GM18519 (cell line): Measurements from ENCODE around the gene HYAL2.

ENCODE experiments used
- ATAC-seq: cut with Tn5 transposase; IDR thresholded peaks from one replicate; pipeline ENCODE4 v1.9.1; 2021; ENCODE audit warnings: mild to moderate bottlenecking, moderate library complexity; ENCODE audit not compliant: unreplicated experiment, low FRiP score

HYAL2 gene, protein sequence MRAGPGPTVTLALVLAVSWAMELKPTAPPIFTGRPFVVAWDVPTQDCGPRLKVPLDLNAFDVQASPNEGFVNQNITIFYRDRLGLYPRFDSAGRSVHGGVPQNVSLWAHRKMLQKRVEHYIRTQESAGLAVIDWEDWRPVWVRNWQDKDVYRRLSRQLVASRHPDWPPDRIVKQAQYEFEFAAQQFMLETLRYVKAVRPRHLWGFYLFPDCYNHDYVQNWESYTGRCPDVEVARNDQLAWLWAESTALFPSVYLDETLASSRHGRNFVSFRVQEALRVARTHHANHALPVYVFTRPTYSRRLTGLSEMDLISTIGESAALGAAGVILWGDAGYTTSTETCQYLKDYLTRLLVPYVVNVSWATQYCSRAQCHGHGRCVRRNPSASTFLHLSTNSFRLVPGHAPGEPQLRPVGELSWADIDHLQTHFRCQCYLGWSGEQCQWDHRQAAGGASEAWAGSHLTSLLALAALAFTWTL

GRCh38 chr3:50322386-50323091, at the start of gene HYAL2:
TSS of gene HYAL2 (minus strand) at chr3:50322745. CDS start at chr3:50320489, 2,256 bp downstream.
- ATAC-seq, result no peak

DNA sequence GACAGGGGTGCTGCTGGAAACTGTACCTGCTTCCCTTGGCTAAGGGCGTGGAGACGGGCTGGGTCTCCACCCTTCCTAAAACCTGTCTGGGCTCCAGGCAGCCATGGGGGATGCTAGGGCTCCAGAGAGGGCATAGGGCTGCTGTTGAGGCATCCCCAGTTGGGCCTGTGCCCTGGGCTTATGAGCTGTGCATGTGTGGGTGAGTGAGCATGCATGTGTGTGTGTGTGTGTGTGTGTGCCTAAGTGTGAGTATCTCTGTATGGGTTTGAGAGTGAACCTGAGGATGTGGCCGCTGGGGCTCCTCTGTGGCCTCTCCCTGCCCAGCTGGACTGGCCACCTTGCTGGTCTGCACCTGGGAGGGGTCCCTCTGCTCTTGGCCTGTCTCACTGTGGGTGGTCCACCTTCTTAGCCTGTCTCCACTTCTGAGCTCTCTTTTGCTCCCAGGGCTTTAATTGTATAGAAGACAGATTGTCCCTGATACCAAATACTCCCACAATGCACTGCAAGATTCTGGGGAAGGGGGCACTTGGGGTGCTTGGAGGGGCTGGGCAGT, 48.7 kb upstream of the HYAL2 start:
- ATAC-seq, result no peak

GRCh38 chr3:50370594-50370993, 48.0 kb upstream of the HYAL2 start:
- ATAC-seq, result no peak

- no peak for ATAC-seq
Observed at GRCh38 chr3:50369012-50369670, 46.6 kb upstream of the HYAL2 start.

DNA sequence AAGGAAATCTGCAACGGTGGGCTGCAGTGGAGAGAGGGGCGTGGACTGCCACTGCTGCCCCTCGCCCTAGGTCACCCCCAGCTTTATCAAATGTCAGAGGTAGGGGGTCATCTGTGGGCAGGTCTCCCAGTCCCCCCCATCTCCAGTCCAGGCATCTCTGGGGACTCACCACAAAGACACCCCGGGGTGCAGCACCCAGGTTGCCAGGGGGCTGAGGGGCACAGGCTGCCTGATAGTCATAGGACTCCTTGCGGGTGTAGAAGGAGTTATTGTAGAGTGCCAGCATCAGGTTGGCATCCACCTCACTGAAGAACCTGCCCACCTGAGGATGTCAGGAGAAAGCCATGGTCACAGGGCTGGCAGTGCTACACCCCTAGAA, 43.3 kb upstream of the HYAL2 start:
- no peak for ATAC-seq

DNA sequence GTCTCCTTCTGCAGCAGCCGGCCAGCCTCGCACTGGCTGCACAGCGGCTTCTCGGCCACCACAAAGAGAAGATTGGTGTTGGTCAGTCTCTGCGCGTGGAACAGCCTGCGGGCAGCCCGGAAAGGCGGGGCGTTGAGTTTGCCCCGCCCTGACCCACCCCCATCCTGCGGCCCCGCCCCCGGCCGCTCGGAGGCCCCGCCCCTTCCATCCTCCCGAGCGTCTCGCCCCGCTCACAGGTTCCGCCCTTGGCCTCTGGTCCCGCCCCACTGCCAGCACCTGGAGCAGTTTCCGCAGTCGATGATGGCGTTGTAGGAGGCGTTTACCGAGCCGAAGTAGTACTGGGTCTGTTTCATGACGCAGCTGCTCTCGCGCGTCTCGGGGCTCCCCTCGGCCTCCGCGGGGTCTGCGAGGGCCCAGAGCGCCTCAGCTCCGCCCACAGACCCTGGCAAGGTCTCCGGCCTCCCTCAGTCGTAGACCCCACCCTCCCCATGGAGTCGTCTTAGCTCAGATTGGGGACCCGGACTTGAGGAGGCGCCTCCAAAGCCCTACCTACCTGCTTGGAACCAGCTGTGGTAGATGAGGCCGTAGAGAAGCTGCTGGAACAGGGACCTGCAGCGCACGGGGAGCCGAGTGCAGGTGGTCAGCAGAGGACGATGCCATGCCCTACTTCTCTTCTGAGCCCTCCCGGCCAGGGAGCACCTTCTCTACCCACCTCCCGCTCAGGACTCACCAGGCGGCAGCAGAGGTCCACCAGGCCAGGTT, 42.7 kb upstream of the HYAL2 start:
- peak; percentile 68 for ATAC-seq

- ATAC-seq, result no peak
Observed at GRCh38 chr3:50364573-50365079, 42.1 kb upstream of the HYAL2 start.

GRCh38 chr3:50359760-50360110, 37.2 kb upstream of the HYAL2 start:
- no peak for ATAC-seq

DNA sequence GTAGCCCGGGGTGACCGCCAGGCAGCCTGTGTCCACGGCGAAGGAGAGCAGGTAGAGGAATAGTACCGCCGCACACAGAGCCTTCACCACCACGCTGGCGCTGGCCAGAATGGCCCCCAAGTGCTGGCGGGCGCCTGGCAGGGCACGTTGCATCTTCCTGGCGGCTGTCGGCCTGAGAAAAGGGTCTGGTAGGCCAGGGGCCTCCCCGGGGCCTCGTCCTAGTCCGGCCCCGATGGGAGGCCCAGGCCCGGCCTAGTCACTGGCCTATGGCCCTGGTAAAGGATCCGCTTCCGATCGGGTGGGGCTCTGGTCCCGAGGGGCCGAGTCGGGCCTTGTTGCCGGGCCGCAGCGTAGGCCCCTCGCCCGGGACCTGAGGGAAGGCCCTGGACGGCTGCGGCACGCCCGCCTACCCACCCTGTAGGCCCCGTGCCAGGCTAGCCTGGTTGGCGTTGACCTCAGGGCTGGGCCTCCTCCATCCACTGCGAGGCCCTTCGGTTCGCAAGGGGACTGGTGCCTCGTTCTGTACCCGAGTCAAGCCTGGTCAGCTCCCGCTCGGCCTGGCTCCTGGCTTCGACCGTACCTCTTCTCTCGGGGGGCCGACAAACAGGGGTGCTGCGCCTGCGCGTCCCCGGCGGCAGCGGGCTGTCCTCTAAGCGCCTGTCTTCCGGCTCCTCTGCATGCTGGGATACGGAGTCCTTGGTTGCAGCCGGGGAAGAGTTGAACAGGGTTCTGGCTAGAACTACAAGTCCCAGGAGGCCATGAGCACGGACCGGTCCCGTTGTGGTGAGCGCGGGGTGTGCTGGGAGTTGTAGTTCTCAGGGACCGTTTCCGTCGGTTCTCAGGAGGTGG, 36.6 kb upstream of the HYAL2 start, which contains the start of gene TMEM115:
Gene TMEM115 (minus strand): TSS at position 611 of the 849 bp plus-strand sequence. CDS start 458 bp downstream, at position 153.
- peak; percentile 96 for ATAC-seq

GRCh38 chr3:50358355-50358910, 35.9 kb upstream of the HYAL2 start:
- ATAC-seq, result no peak

DNA sequence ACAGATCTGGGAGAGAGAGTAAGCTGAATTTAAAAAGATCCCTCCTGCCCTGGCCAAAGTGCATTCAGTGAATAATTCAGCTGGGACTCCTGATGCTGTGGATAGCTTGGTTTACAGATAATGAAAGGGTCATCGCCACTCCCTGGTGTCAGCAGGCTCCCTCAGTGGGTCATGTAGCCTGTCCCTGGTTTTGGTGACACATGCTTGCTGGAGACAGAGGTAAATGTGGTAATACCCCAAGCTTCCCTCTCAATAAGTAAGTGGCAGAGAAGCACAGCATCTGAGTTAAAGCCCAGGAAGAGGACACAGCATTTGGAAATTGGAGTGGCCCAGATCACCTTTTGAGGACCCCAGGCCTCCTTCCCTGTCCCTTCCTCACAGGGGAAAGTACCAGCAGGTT, 34.9 kb upstream of the HYAL2 start:
- no peak for ATAC-seq

- no peak for ATAC-seq
Observed at GRCh38 chr3:50356553-50356952, 34.0 kb upstream of the HYAL2 start.

DNA sequence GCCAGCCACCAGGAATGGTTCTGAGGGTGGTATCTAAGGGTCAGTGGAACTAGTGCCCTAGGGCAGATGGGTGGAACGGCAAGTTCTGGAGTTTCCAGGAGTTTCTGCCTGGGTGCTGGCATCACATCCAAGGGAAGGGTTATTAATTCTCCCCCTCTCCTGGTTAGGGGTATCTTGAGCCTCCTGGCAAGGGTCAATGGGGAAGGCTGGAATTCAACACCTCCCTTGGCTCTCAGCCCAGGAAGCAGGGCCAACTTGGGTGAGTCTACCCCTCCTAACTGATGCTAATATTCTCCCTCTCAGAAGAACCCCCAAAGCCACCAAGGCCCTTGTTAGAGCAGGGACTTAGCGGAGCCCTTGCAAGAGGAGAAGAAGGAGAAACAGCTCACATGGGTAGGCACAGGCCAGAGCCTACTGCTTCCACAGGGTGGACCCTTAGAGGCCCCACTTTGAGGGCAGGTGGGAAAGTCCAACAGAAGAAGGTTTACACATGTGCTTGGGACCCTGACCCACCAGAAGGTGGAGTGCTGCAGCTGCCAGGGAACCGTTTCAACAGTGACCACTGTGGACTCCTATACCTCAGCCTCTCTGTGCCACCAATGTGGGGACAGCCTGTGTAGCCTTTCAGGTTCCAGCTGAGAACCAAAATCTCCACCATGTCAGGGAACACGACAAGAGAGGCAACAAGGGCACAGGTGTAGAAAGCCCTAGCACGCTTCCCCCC, 33.4 kb upstream of the HYAL2 start:
- no peak for ATAC-seq

- ATAC-seq, result no peak
Observed at GRCh38 chr3:50354850-50355249, 32.3 kb upstream of the HYAL2 start.

DNA sequence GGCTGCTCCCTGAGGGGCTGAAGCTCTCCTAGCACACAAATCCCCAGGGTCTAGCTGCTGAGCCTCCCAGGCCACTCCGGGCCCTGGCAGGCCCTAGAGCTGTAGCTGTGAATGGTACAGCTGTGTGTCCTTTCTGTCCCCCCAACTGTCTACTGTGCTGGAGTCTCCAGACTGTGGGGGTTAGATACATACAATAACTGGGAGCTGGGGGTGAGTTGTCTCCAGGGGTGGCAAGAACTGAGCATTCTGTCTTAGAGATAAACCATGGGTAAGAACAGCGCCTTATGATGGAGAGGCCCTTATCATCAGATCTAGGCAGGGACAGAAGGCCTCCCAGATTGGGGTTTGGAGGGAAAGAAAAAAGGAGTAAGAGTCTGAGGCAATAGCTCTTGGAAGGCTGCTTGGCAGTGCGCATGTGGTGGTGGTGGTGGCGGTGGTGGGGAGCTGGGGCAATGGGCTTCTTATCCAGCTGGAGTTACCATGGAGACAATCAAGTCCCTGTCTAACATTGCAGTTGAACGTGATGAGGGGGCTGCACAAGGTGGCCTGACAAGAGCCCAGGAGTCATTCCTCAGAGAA, 31.7 kb upstream of the HYAL2 start:
- ATAC-seq, result no peak

DNA sequence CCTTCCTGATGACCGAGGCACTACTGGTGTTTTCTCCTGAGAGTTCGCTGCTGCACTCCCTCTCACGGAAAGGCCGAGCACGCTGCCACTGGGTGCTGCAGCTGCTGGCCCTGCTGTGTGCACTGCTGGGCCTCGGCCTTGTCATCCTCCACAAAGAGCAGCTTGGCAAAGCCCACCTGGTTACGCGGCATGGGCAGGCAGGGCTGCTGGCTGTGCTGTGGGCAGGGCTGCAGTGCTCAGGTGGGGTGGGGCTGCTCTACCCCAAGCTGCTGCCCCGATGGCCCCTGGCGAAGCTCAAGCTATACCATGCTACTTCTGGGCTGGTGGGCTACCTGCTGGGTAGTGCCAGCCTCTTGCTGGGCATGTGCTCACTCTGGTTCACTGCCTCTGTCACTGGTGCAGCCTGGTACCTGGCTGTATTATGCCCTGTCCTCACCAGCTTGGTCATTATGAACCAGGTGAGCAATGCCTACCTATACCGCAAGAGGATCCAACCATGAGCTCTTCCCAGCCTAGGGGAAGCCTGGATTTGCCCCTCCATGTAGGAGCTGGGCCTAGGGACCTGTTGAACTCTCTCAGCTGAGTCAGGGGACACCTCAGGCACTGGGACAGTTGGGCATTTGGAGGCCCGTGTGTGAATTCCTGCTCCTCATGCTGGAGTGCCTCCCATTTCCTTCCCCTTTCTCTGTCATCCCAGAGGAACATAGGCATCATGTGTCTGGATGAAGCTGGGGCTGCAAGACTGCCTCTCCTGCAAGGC, 30.9 kb upstream of the HYAL2 start:
- ATAC-seq, result no peak

DNA sequence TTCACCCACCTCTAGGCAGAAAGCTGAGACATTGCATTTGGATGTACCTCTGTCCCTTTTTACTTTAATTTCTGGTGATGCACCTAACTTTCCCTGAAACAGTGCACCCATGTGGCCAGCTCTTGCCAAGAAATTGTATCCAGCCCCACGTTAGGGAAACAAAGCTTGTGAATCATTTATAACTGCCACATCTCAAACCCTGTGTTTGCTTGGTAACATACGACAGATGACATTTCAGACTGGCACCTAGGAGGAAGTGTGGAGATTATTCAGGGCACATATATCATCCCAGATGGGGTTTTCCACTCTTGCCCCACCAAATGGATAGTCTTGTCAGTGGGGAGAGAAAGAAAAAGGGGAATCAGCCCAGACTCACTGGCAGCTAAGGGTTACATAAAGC, 30.2 kb upstream of the HYAL2 start:
- ATAC-seq, result no peak
